NCI-H1694 (cell line): ENCODE measurements around the gene CRTC1.
A peak's percentile ranks its signal among the peaks of the same experiment; 100 is the strongest.

ENCODE experiments used
- DNase-seq: peaks from one replicate; lab custom pipeline; 2025; lab: John Stamatoyannopoulos, UW

CRTC1 gene

GRCh38 chr19:18782559-18783225 lies 99.2 kb downstream of the CRTC1 start:
- no peak for DNase-seq

- no peak for DNase-seq
These were observed 100.7 kb downstream of the CRTC1 start for GRCh38 chr19:18783958-18784785.

- no peak for DNase-seq
These were observed 101.3 kb downstream of the CRTC1 start for GRCh38 chr19:18784786-18785120.

- peak; percentile 51 for DNase-seq
These were observed 102.0 kb downstream of the CRTC1 start for GRCh38 chr19:18785179-18786124.

GRCh38 chr19:18788529-18789421 lies 105.3 kb downstream of the CRTC1 start:
- no peak for DNase-seq

- DNase-seq = no peak
These were observed 106.0 kb downstream of the CRTC1 start for GRCh38 chr19:18789422-18789869.

- DNase-seq = no peak
These were observed 106.5 kb downstream of the CRTC1 start for GRCh38 chr19:18789883-18790565.

GRCh38 chr19:18790566-18791314 lies 107.3 kb downstream of the CRTC1 start, which contains the start of gene COMP:
TSS of gene COMP (minus strand) at chr19:18791305. CDS start at chr19:18791269, 36 bp downstream.
- no peak for DNase-seq

- no peak for DNase-seq
These were observed 107.8 kb downstream of the CRTC1 start for GRCh38 chr19:18791315-18791678.

GRCh38 chr19:18792661-18793060 lies 109.2 kb downstream of the CRTC1 start:
- no peak for DNase-seq

- DNase-seq = no peak
These were observed 109.9 kb downstream of the CRTC1 start for GRCh38 chr19:18793144-18794028.

GRCh38 chr19:18794029-18794313 lies 110.5 kb downstream of the CRTC1 start:
- DNase-seq = no peak

- DNase-seq = no peak
These were observed 111.2 kb downstream of the CRTC1 start for GRCh38 chr19:18794692-18795091.

GRCh38 chr19:18795540-18795939 lies 112.1 kb downstream of the CRTC1 start:
- DNase-seq = no peak

- no peak for DNase-seq
These were observed 112.8 kb downstream of the CRTC1 start for GRCh38 chr19:18796239-18796638.

- no peak for DNase-seq
These were observed 115.2 kb downstream of the CRTC1 start for GRCh38 chr19:18798384-18799352.

- DNase-seq = no peak
These were observed 116.0 kb downstream of the CRTC1 start for GRCh38 chr19:18799389-18799970.

- DNase-seq = no peak
These were observed 116.6 kb downstream of the CRTC1 start for GRCh38 chr19:18800079-18800478.
